ENCODE measurements around the gene PITHD1.
"Not testable (repeated sequence)": the region's sequence is repeated elsewhere in the genome, so short reads cannot be mapped to it uniquely, and the experiment has no call there.

Gene PITHD1

DNA sequence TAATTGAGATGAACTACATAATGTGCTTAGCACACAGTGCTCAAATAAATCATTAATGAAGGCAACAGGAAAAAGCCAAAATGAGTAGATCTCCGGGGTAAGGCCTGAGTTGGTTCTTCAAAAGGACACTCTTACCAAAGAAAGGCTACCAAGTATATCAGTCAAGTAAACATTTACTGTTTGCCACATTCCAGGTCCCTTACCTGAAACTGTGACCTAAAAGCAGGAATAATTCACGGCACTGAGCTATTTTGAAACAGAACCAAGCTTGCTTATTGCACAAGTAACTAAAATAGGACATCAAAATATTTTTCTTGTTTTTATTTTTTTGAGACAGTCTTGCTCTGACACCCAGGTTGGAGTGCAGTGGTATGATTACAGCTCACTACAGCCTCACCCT, 2.0 kb upstream of the PITHD1 start:
- TF ChIP-seq ZC3H10 (CRISPR knock-in tag; IDR thresholded peaks at IDR 0.05) = no peak
- TF ChIP-seq TOX (CRISPR knock-in tag; IDR thresholded peaks at IDR 0.05; ENCODE audit: borderline replicate concordance) = no peak
- no peak for TF ChIP-seq ZFP3 (CRISPR knock-in tag; IDR thresholded peaks at IDR 0.05)
- TF ChIP-seq GLIS3 (CRISPR knock-in tag; IDR thresholded peaks at IDR 0.05) = no peak
- no peak for TF ChIP-seq TCF4 (CRISPR knock-in tag; IDR thresholded peaks at IDR 0.05; ENCODE audit: borderline replicate concordance)
- TF ChIP-seq, protein P1, sequence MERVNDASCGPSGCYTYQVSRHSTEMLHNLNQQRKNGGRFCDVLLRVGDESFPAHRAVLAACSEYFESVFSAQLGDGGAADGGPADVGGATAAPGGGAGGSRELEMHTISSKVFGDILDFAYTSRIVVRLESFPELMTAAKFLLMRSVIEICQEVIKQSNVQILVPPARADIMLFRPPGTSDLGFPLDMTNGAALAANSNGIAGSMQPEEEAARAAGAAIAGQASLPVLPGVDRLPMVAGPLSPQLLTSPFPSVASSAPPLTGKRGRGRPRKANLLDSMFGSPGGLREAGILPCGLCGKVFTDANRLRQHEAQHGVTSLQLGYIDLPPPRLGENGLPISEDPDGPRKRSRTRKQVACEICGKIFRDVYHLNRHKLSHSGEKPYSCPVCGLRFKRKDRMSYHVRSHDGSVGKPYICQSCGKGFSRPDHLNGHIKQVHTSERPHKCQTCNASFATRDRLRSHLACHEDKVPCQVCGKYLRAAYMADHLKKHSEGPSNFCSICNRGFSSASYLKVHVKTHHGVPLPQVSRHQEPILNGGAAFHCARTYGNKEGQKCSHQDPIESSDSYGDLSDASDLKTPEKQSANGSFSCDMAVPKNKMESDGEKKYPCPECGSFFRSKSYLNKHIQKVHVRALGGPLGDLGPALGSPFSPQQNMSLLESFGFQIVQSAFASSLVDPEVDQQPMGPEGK (CRISPR knock-in tag; IDR thresholded peaks at IDR 0.05; ENCODE audit: borderline replicate concordance) = no peak
- no peak for TF ChIP-seq ZNF8 (CRISPR knock-in tag; IDR thresholded peaks at IDR 0.05)
- TF ChIP-seq, protein P2, sequence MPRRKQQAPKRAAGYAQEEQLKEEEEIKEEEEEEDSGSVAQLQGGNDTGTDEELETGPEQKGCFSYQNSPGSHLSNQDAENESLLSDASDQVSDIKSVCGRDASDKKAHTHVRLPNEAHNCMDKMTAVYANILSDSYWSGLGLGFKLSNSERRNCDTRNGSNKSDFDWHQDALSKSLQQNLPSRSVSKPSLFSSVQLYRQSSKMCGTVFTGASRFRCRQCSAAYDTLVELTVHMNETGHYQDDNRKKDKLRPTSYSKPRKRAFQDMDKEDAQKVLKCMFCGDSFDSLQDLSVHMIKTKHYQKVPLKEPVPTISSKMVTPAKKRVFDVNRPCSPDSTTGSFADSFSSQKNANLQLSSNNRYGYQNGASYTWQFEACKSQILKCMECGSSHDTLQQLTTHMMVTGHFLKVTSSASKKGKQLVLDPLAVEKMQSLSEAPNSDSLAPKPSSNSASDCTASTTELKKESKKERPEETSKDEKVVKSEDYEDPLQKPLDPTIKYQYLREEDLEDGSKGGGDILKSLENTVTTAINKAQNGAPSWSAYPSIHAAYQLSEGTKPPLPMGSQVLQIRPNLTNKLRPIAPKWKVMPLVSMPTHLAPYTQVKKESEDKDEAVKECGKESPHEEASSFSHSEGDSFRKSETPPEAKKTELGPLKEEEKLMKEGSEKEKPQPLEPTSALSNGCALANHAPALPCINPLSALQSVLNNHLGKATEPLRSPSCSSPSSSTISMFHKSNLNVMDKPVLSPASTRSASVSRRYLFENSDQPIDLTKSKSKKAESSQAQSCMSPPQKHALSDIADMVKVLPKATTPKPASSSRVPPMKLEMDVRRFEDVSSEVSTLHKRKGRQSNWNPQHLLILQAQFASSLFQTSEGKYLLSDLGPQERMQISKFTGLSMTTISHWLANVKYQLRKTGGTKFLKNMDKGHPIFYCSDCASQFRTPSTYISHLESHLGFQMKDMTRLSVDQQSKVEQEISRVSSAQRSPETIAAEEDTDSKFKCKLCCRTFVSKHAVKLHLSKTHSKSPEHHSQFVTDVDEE (CRISPR knock-in tag; IDR thresholded peaks at IDR 0.05) = no peak
- TF ChIP-seq RARB (CRISPR knock-in tag; IDR thresholded peaks at IDR 0.05) = no peak
- TF ChIP-seq, protein P3, sequence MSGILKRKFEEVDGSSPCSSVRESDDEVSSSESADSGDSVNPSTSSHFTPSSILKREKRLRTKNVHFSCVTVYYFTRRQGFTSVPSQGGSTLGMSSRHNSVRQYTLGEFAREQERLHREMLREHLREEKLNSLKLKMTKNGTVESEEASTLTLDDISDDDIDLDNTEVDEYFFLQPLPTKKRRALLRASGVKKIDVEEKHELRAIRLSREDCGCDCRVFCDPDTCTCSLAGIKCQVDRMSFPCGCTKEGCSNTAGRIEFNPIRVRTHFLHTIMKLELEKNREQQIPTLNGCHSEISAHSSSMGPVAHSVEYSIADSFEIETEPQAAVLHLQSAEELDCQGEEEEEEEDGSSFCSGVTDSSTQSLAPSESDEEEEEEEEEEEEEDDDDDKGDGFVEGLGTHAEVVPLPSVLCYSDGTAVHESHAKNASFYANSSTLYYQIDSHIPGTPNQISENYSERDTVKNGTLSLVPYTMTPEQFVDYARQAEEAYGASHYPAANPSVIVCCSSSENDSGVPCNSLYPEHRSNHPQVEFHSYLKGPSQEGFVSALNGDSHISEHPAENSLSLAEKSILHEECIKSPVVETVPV (CRISPR knock-in tag; IDR thresholded peaks at IDR 0.05) = no peak
- no peak for TF ChIP-seq PPARA (CRISPR knock-in tag; IDR thresholded peaks at IDR 0.05; ENCODE audit: borderline replicate concordance)
- TF ChIP-seq ZNF565 (CRISPR knock-in tag; conservative IDR thresholded peaks at IDR 0.05; ENCODE audit: low read depth) = no peak
- TF ChIP-seq ZNF70 (CRISPR knock-in tag; IDR thresholded peaks at IDR 0.05) = no peak
- no peak for ATAC-seq

DNA sequence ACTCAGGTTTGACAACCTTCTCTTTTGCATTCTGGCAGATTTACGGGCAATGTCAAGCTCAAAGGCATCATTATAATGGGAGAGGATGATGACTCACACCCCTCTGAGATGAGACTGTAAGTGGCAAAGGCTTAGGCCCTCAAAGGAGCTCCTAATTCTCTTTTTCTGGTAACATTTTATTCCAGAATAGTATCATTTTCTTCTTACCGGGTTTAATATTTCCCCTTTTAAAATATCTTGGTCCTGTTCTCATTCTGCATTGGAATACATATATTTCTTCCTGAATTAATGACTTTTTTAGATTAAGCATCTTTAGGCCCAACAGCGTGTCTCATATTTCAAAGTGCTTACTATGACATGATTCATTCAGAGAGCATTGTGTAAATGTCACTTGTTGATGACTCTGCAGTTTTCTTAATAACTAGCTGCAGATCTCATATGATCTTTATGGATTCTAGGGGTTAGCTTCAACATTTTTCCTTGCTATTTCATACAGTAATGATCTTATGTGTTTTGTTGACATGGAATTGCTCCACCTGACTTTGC, 1.7 kb downstream of the PITHD1 start:
- no peak for ATAC-seq
- TF ChIP-seq, protein P4, sequence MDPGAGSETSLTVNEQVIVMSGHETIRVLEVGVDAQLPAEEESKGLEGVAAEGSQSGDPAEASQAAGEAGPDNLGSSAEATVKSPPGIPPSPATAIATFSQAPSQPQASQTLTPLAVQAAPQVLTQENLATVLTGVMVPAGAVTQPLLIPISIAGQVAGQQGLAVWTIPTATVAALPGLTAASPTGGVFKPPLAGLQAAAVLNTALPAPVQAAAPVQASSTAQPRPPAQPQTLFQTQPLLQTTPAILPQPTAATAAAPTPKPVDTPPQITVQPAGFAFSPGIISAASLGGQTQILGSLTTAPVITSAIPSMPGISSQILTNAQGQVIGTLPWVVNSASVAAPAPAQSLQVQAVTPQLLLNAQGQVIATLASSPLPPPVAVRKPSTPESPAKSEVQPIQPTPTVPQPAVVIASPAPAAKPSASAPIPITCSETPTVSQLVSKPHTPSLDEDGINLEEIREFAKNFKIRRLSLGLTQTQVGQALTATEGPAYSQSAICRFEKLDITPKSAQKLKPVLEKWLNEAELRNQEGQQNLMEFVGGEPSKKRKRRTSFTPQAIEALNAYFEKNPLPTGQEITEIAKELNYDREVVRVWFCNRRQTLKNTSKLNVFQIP (CRISPR knock-in tag; IDR thresholded peaks at IDR 0.05; ENCODE audit: borderline replicate concordance, low read depth) = no peak
- TF ChIP-seq, protein P5, sequence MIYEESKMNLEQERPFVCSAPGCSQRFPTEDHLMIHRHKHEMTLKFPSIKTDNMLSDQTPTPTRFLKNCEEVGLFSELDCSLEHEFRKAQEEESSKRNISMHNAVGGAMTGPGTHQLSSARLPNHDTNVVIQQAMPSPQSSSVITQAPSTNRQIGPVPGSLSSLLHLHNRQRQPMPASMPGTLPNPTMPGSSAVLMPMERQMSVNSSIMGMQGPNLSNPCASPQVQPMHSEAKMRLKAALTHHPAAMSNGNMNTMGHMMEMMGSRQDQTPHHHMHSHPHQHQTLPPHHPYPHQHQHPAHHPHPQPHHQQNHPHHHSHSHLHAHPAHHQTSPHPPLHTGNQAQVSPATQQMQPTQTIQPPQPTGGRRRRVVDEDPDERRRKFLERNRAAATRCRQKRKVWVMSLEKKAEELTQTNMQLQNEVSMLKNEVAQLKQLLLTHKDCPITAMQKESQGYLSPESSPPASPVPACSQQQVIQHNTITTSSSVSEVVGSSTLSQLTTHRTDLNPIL (CRISPR knock-in tag; IDR thresholded peaks at IDR 0.05; ENCODE audit: low read depth) = no peak
- TF ChIP-seq PPARA (CRISPR knock-in tag; IDR thresholded peaks at IDR 0.05; ENCODE audit: borderline replicate concordance) (no peak), SNAI2 (CRISPR knock-in tag; IDR thresholded peaks at IDR 0.05) (no peak)
- TF ChIP-seq, protein P2 (CRISPR knock-in tag; IDR thresholded peaks at IDR 0.05) = no peak

DNA sequence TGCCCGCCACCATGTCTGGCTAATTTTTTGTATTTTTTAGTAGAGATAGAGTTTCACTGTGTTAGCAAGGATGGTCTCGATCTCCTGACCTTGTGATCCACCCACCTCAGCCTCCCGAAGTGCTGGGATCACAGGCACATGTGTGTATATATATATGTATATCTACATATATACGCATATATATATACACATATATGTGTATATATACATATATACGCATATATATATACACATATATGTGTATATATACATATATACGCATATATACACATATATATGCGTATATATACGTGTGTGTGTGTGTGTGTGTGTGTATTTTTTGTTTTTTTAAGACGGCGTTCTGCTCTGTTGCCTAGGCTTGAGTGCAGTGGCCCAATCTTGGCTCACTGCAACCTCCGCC, 4.9 kb downstream of the PITHD1 start:
- not testable (repeated sequence) for ATAC-seq

Data from SK-N-SH treated with all-trans-retinoic acid at 6 μM for 48 hours (cell line).